Measurements from ENCODE around the gene TLE2. TPM values are rescaled to one million over a fixed set of nuclear protein-coding genes. Genes with fewer than 3 reads are reported as not detected.

Gene TLE2
- polyA plus RNA-seq, 1 of the 3 experiments (the other 2 are of a cell fraction) = 2.3 TPM

GRCh38 chr19:3057275-3057714 lies 28.2 kb upstream of the TLE2 start:
- no peak overlapping the region for H3K9ac ChIP-seq
- H3K9me3 ChIP-seq = no peaks in the 10 kb centered on the region
- peaks cover 0 to 3% of the 10 kb centered on the region in 2 experiments; a peak in 1 of 4 replicates for H3K4me1 ChIP-seq (ENCODE audit: control insufficient read depth in 1 of 2, insufficient read depth in 2 of 2, low read depth in 1 of 2, low read length in 1 of 2)
- no peak overlapping the region for H3K4me2 ChIP-seq
- peaks cover 42% of the 10 kb centered on the region for H3K79me2 ChIP-seq (ENCODE audit: insufficient read depth)
- DNase-seq = no peak
- no peak overlapping the region for H3K27ac ChIP-seq (ENCODE audit: low read depth in 2 of 2, low read length in 1 of 2)
- H3K9me2 ChIP-seq = no peaks in the 10 kb centered on the region
- peaks cover 20% of the 10 kb centered on the region for H3F3A ChIP-seq (replicated peaks; ENCODE audit: insufficient read depth)
- 87% methylated on average over 21 of the region's 26 CpGs for WGBS (ENCODE audit: low lambda C conversion rate)
- no peak overlapping the region for H2AFZ ChIP-seq (ENCODE audit: low read depth)
- peaks cover 17% of the 10 kb centered on the region for H4K20me1 ChIP-seq (ENCODE audit: insufficient read depth)
- H3K27me3 ChIP-seq (ENCODE audit: insufficient read depth) = no peaks in the 10 kb centered on the region
- H3K4me3 ChIP-seq (ENCODE audit: low read depth in 2 of 2, low read length in 1 of 2) = no peak overlapping the region
- ChIA-PET POLR2A (no interaction called here), CTCF (interaction anchor here (1.0 to 1.8 kb wide), 3 partner anchors 18 to 102 kb away, joined by 4 read pairs; no protein-coding TSS in a partner anchor)
- peaks cover 41 to 54% of the 10 kb centered on the region in 2 experiments for H3K36me3 ChIP-seq (replicated peaks in 1 of 2; ENCODE audit: control insufficient read depth in 1 of 2, insufficient read depth in 2 of 2, low read length in 1 of 2)
- TF ChIP-seq ELF1 (IDR thresholded peaks at IDR 0.05) (no peak), CHD2 (IDR thresholded peaks at IDR 0.05; ENCODE audit: low read length, partially characterized antibody) (no peak), SMC3 (IDR thresholded peaks at IDR 0.05; ENCODE audit: low read depth, low read length) (no peak), RXRA (IDR thresholded peaks at IDR 0.05; ENCODE audit: borderline replicate concordance, low read depth) (no peak), RCOR1 (IDR thresholded peaks at IDR 0.05; ENCODE audit: low read length) (no peak), YY1 (IDR thresholded peaks at IDR 0.05; ENCODE audit: low read depth) (no peak)
- TF ChIP-seq, protein P1, sequence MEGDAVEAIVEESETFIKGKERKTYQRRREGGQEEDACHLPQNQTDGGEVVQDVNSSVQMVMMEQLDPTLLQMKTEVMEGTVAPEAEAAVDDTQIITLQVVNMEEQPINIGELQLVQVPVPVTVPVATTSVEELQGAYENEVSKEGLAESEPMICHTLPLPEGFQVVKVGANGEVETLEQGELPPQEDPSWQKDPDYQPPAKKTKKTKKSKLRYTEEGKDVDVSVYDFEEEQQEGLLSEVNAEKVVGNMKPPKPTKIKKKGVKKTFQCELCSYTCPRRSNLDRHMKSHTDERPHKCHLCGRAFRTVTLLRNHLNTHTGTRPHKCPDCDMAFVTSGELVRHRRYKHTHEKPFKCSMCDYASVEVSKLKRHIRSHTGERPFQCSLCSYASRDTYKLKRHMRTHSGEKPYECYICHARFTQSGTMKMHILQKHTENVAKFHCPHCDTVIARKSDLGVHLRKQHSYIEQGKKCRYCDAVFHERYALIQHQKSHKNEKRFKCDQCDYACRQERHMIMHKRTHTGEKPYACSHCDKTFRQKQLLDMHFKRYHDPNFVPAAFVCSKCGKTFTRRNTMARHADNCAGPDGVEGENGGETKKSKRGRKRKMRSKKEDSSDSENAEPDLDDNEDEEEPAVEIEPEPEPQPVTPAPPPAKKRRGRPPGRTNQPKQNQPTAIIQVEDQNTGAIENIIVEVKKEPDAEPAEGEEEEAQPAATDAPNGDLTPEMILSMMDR (IDR thresholded peaks at IDR 0.05) = no peak
- TF ChIP-seq, protein P2, sequence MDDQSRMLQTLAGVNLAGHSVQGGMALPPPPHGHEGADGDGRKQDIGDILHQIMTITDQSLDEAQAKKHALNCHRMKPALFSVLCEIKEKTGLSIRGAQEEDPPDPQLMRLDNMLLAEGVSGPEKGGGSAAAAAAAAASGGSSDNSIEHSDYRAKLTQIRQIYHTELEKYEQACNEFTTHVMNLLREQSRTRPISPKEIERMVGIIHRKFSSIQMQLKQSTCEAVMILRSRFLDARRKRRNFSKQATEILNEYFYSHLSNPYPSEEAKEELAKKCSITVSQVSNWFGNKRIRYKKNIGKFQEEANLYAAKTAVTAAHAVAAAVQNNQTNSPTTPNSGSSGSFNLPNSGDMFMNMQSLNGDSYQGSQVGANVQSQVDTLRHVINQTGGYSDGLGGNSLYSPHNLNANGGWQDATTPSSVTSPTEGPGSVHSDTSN (IDR thresholded peaks at IDR 0.05) = no peak

DNA sequence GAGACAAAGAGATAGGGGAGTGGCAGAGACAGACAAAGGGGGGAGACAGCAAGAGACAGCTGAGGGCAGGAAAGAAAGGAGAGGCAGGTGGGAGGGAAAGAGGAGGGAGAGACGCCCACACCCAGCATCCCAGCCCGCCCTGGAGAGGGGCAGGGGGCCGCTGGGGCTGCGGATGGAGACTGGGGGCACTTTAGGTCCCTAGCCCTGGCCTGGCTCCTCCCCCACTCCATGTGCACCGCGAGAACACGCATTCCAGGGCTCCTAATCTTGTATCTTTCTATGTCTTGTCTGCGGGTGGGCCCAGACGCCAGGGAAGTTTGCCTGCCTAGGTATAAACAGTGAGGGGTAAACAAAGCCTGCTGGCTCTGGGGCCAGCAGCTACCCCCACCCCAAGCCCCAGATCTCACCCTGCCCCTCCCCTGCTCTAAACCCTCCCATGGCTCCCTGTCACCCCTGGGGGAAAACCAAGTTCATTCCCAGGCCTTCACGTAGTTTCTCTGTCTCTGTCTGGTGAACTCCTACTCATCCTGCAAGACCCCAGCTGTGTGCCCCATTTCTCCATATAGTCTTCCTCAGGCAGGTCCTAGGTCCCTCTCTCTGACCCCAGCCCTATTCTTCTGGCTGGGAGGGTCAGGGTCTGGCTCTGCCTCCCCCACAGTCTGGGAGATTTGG lies 27.5 kb upstream of the TLE2 start:
- H2AFZ ChIP-seq (ENCODE audit: low read depth) = no peak overlapping the region
- peaks cover 17% of the 10 kb centered on the region for H4K20me1 ChIP-seq (ENCODE audit: insufficient read depth)
- H3K9me3 ChIP-seq = no peaks in the 10 kb centered on the region
- ChIA-PET POLR2A (no interaction called here), CTCF (interaction anchor here (1.8 kb wide), 1 partner anchor 19 kb away, joined by 4 read pairs; no protein-coding TSS in a partner anchor)
- H3F3A ChIP-seq (replicated peaks; ENCODE audit: insufficient read depth) = peaks cover 20% of the 10 kb centered on the region
- no peak for DNase-seq
- no peak overlapping the region for H3K4me2 ChIP-seq
- no peak overlapping the region for H3K9ac ChIP-seq
- no peaks in the 10 kb centered on the region for H3K27me3 ChIP-seq (ENCODE audit: insufficient read depth)
- H3K27ac ChIP-seq (ENCODE audit: low read depth in 2 of 2, low read length in 1 of 2) = no peak overlapping the region
- H3K4me3 ChIP-seq (ENCODE audit: low read depth in 2 of 2, low read length in 1 of 2) = no peak overlapping the region
- WGBS (ENCODE audit: low lambda C conversion rate) = 87% methylated on average over 5 of the region's 10 CpGs
- peaks cover 0 to 3% of the 10 kb centered on the region in 2 experiments; a peak in 1 of 4 replicates for H3K4me1 ChIP-seq (ENCODE audit: control insufficient read depth in 1 of 2, insufficient read depth in 2 of 2, low read depth in 1 of 2, low read length in 1 of 2)
- no peaks in the 10 kb centered on the region for H3K9me2 ChIP-seq
- H3K79me2 ChIP-seq (ENCODE audit: insufficient read depth) = peaks cover 41% of the 10 kb centered on the region
- H3K36me3 ChIP-seq (replicated peaks in 1 of 2; ENCODE audit: control insufficient read depth in 1 of 2, insufficient read depth in 2 of 2, low read length in 1 of 2) = peaks cover 41 to 54% of the 10 kb centered on the region in 2 experiments
- no peak for TF ChIP-seq SIN3A (IDR thresholded peaks at IDR 0.05; ENCODE audit: borderline replicate concordance, low read depth, low read length)
- no peak for TF ChIP-seq GATA2 (CRISPR knock-in tag; IDR thresholded peaks at IDR 0.05)
- TF ChIP-seq, protein P3, sequence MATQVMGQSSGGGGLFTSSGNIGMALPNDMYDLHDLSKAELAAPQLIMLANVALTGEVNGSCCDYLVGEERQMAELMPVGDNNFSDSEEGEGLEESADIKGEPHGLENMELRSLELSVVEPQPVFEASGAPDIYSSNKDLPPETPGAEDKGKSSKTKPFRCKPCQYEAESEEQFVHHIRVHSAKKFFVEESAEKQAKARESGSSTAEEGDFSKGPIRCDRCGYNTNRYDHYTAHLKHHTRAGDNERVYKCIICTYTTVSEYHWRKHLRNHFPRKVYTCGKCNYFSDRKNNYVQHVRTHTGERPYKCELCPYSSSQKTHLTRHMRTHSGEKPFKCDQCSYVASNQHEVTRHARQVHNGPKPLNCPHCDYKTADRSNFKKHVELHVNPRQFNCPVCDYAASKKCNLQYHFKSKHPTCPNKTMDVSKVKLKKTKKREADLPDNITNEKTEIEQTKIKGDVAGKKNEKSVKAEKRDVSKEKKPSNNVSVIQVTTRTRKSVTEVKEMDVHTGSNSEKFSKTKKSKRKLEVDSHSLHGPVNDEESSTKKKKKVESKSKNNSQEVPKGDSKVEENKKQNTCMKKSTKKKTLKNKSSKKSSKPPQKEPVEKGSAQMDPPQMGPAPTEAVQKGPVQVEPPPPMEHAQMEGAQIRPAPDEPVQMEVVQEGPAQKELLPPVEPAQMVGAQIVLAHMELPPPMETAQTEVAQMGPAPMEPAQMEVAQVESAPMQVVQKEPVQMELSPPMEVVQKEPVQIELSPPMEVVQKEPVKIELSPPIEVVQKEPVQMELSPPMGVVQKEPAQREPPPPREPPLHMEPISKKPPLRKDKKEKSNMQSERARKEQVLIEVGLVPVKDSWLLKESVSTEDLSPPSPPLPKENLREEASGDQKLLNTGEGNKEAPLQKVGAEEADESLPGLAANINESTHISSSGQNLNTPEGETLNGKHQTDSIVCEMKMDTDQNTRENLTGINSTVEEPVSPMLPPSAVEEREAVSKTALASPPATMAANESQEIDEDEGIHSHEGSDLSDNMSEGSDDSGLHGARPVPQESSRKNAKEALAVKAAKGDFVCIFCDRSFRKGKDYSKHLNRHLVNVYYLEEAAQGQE (IDR thresholded peaks at IDR 0.05; ENCODE audit: low read depth, low read length) = no peak
- TF ChIP-seq EP300 (IDR thresholded peaks at IDR 0.05; ENCODE audit: borderline replicate concordance in 1 of 2, low read depth in 1 of 2, low read length in 1 of 2) = no peak
- TF ChIP-seq YY1 (IDR thresholded peaks at IDR 0.05; ENCODE audit: low read depth) = no peak
- TF ChIP-seq, protein P4, sequence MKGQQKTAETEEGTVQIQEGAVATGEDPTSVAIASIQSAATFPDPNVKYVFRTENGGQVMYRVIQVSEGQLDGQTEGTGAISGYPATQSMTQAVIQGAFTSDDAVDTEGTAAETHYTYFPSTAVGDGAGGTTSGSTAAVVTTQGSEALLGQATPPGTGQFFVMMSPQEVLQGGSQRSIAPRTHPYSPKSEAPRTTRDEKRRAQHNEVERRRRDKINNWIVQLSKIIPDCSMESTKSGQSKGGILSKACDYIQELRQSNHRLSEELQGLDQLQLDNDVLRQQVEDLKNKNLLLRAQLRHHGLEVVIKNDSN (IDR thresholded peaks at IDR 0.05; ENCODE audit: borderline replicate concordance, low read depth) = no peak
- no peak for TF ChIP-seq MEF2A (IDR thresholded peaks at IDR 0.05; ENCODE audit: borderline replicate concordance, low read depth)
- no peak for TF ChIP-seq TCF12 (IDR thresholded peaks at IDR 0.05)
- no peak for TF ChIP-seq FOSL2 (IDR thresholded peaks at IDR 0.05; ENCODE audit: borderline replicate concordance, low read depth)
- no peak for TF ChIP-seq ELF1 (IDR thresholded peaks at IDR 0.05)
- no peak for TF ChIP-seq EZH2phosphoT487 (IDR thresholded peaks at IDR 0.05; ENCODE audit: borderline replicate concordance, low read depth)
- TF ChIP-seq JUND (IDR thresholded peaks at IDR 0.05) = no peak
- TF ChIP-seq RFX5 (IDR thresholded peaks at IDR 0.05; ENCODE audit: low read length) = no peak
- TF ChIP-seq, protein P2 (IDR thresholded peaks at IDR 0.05) = no peak
